Nephron progenitor cell (in vitro differentiated cells): Measurements from ENCODE around the gene UQCRQ.

ENCODE experiments used
- DNase-seq: peaks from one replicate; pipeline ENCODE4 v3.0.0; 2021
- H3K27ac Mint-ChIP-seq: 2 replicates; pipeline ENCODE4 v1.8.0; 2021; ENCODE audit warnings: mild to moderate bottlenecking, moderate library complexity, mixed read lengths
- H3K27me3 Mint-ChIP-seq: 2 replicates; pipeline ENCODE4 v1.8.0; 2021; ENCODE audit warnings: mild to moderate bottlenecking, low read depth, mixed read lengths; ENCODE audit not compliant: poor library complexity
- H3K36me3 Mint-ChIP-seq: 2 replicates; pipeline ENCODE4 v1.8.0; 2021; ENCODE audit warnings: low read depth, mixed read lengths
- H3K4me1 Mint-ChIP-seq: 2 replicates; pipeline ENCODE4 v1.8.0; 2021; ENCODE audit warnings: mixed read lengths
- H3K4me3 Mint-ChIP-seq: 2 replicates; pipeline ENCODE4 v1.8.0; 2021; ENCODE audit warnings: mild to moderate bottlenecking, moderate library complexity, mixed read lengths
- H3K9me3 Mint-ChIP-seq: 2 replicates; pipeline ENCODE4 v1.8.0; 2021; ENCODE audit warnings: mild to moderate bottlenecking, moderate library complexity, mixed read lengths
- CTCF ChIP-seq: fragments of 200-600 bp; sonication (generic); IDR thresholded peaks from 2 replicates; pipeline ENCODE4 v1.5.0; 2021; ENCODE audit warnings: antibody characterized with exemption

The UQCRQ gene

DNA sequence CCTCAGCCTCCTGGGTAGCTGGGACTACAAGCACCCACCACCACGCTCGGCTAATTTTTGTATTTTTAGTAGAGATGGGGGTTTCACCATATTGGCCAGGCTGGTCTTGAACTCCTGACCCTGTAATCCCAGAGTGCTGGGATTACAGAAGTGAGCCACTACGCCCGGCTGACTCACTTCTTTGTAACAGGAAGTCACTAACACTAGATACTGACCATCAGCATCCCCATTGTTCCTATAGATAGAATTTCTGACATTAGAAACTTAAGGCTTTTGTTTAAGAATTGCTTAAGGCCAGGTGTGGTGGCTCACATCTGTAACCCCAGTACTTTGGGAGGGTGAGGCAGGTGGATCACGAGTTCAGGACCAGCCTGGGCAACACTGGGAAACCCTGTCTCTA lies 49.2 kb downstream of the UQCRQ start:
- Mint-ChIP-seq H3K4me3 (no peak overlapping the region), H3K36me3 (peaks cover 71% of the 10 kb centered on the region), H3K4me1 (no peaks in the 10 kb centered on the region), H3K27ac (no peak overlapping the region), H3K9me3 (no peaks in the 10 kb centered on the region), H3K27me3 (no peaks in the 10 kb centered on the region)
- DNase-seq = no peak
- TF ChIP-seq CTCF = no peak

DNA sequence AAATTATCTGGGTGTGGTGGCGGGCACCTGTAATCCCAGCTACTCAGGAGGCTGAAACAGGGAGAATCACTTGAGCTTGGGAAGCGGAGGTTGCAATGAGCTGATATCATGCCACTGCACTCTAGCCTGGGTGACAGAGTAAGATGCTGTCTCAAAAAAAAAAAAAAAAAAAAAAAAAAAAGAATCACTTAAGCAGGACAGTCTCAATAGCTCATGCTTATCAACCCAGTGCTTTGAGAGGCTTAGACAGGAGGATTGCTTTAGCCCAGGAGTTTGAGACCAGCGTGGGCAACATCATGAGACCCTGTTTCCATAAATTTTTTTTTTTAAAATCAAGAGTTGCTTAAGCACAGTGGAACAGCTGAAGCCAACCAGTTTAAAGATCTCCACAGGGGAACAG lies 49.6 kb downstream of the UQCRQ start:
- Mint-ChIP-seq H3K9me3 (no peaks in the 10 kb centered on the region), H3K4me3 (no peak overlapping the region), H3K27me3 (no peaks in the 10 kb centered on the region), H3K27ac (no peak overlapping the region), H3K4me1 (no peaks in the 10 kb centered on the region), H3K36me3 (peaks cover 71% of the 10 kb centered on the region)
- no peak for DNase-seq
- no peak for TF ChIP-seq CTCF
